MM.1S (cell line): ENCODE measurements around the gene SEPHS2.

Source experiments
- CTCF ChIP-seq: fragments of 300-600 bp; sonication (generic); IDR thresholded peaks from 2 replicates; pipeline ENCODE4 v1.5.1; 2016; ENCODE audit warnings: antibody characterized with exemption, low read length, mixed read lengths
- EZH2 ChIP-seq: fragments of 300-600 bp; sonication (generic); optimal IDR thresholded peaks from 2 replicates; pipeline ENCODE3; 2017; ENCODE audit warnings: low read depth, mild to moderate bottlenecking, antibody characterized with exemption, low read length, mixed read lengths
- EZH2phosphoT487 ChIP-seq: fragments of 300-600 bp; sonication (generic); IDR thresholded peaks from 2 replicates; pipeline ENCODE4 v1.6.1; 2018; ENCODE audit warnings: antibody characterized with exemption, low read length

DNA sequence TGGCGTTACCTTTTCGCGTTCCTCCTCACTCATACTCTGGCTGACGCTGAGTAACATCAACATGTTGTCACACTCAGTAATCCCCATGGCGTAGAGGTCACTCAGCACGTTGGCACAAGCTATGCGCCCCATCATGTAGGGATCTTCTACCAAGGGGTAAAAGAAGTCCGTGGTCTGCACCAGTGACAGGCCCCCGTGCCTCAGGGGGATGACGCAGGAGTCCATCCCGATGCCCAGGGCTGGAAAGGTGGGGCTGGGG lies 596 bp downstream of the SEPHS2 start:
- no peak for TF ChIP-seq CTCF
- TF ChIP-seq EZH2phosphoT487: no peak
- TF ChIP-seq EZH2: no peak
